ENCODE measurements around the gene RAB31.

DNA sequence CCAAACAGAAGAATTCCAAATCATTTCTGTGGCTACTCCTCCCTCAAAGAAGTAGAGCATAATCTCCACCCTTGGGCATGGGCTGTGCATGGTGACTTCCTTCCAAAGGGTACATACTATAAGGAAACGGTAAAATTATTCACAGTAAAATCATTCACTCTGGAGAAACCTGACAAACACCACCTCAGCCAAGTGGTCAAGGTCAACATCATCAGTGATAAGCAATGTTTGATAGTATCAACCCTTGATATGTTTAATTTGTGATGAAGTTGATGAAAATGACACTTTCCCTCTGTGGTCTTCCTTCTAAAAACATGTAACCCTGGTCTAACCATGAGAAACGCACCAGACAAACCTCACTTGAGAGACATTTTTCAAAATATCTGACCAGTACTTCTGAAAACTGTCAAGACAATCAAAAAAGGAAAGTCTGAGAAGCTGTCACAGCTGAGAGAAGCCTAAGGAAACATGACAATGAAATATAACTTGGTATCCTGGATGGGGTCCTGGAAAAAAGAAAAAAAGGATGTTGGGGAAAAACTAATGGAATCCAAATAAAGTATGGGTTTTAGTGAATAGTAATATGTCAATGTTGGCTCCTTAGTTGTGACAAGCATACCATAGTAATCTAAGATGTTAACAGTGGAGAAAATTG is 168.2 kb downstream of the RAB31 start:
- TF ChIP-seq, protein P1, sequence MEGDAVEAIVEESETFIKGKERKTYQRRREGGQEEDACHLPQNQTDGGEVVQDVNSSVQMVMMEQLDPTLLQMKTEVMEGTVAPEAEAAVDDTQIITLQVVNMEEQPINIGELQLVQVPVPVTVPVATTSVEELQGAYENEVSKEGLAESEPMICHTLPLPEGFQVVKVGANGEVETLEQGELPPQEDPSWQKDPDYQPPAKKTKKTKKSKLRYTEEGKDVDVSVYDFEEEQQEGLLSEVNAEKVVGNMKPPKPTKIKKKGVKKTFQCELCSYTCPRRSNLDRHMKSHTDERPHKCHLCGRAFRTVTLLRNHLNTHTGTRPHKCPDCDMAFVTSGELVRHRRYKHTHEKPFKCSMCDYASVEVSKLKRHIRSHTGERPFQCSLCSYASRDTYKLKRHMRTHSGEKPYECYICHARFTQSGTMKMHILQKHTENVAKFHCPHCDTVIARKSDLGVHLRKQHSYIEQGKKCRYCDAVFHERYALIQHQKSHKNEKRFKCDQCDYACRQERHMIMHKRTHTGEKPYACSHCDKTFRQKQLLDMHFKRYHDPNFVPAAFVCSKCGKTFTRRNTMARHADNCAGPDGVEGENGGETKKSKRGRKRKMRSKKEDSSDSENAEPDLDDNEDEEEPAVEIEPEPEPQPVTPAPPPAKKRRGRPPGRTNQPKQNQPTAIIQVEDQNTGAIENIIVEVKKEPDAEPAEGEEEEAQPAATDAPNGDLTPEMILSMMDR (IDR thresholded peaks at IDR 0.05; ENCODE audit: low read depth, low read length), result no peak
- TF ChIP-seq POLR2A (IDR thresholded peaks at IDR 0.05; ENCODE audit: extremely low read depth, insufficient read length) (no peak), MYC (IDR thresholded peaks at IDR 0.05; ENCODE audit: low read depth, low read length) (no peak)
- TF ChIP-seq, protein P2, sequence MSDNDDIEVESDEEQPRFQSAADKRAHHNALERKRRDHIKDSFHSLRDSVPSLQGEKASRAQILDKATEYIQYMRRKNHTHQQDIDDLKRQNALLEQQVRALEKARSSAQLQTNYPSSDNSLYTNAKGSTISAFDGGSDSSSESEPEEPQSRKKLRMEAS (IDR thresholded peaks at IDR 0.05; ENCODE audit: low read depth, low read length), result no peak
